Measurements from ENCODE around the gene TXLNA. TPM values are rescaled to one million over a fixed set of nuclear protein-coding genes. Genes with fewer than 3 reads are reported as not detected.

Gene TXLNA
- polyA plus RNA-seq, 1 donor: 50.7 TPM

DNA sequence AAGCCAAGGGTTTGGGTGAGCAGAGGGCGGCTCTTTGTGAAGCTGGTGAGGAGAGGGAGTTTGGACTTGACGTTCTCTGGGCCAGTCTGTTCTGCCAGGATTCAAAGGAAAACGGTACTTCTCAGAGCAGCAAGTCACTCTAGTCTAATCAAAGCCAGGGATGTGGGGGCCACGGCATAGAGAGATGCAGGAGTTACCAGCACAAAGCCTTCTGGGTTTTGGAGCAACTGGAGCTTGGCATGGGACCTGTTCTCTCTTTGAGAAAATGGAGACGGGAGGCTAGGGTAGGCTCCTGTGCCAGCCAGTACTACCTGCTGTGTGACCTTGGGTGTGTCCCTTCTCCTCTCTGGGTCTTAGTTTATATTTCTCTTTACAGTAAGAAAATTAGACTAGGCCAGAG is 2.1 kb downstream of the TXLNA start:
- DNase-seq: no peak

GRCh38 chr1:32182060-32182459 is 2.6 kb downstream of the TXLNA start:
- no peak for DNase-seq

- no peak for DNase-seq
Measured at GRCh38 chr1:32184650-32185049, 5.2 kb downstream of the TXLNA start.

GRCh38 chr1:32186077-32186476 is 6.6 kb downstream of the TXLNA start:
- no peak for DNase-seq

DNA sequence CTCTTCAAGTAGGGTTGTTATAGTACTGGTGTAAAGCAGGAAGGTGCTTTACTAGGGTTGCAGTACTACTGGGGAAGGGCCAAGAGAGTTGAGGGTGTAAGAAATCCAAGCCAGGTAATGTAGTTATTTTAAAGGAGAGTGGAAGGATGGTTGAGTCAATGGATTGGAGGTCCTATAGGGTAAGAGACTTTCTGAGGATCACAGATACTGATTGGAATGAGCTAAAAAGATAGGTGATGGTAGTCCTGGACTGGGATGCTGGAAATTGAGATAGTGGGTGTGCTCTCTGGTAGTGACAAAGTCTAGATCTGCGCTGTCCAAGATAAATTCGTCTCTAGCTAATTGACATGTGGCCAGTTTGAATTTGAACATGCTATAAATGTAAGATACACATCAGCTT is 7.0 kb downstream of the TXLNA start:
- no peak for DNase-seq

DNA sequence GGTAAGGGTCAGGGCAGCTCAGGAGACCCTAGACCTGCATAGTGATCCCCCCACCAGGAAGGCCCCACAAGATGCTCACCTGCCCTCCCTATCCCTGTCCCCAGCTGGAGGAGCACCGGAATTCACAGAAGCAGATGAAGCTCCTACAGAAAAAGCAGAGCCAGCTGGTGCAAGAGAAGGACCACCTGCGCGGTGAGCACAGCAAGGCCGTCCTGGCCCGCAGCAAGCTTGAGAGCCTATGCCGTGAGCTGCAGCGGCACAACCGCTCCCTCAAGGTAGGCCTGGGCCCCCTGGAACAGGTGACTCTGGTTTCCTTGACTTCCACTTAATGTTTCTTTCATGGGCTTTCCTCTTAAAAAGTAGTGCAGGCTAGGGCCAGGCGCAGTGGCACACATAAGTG is 8.4 kb downstream of the TXLNA start:
- no peak for DNase-seq

DNA sequence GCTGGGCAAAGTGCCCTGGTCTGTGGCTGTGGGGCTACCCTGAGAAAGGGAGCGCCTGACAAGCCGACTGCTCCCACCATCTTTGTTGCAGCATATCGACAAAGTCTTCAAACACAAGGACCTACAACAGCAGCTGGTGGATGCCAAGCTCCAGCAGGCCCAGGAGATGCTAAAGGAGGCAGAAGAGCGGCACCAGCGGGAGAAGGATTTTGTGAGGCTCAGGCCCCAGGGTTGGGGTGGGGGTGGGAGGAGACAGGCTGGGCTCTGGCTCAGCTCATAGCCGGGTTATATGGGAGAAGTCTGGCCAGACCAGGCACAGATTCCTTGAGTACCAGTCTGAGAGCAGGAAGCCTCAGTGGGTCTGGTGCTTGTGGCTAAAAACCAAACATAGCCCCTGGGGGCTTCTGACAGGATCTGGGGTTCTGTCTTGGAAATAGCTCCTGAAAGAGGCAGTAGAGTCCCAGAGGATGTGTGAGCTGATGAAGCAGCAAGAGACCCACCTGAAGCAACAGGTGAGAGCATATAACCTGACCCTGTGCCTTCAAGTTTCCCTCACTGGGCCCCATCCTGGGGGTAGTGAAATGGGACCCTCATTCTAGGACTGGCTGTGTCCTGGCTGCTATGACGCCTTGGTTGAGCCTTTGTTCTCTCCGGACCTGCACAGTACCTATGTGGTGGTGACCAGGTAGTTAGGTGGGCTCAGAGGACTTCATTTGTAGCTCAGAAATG is 12.9 kb downstream of the TXLNA start:
- no peak for DNase-seq

DNA sequence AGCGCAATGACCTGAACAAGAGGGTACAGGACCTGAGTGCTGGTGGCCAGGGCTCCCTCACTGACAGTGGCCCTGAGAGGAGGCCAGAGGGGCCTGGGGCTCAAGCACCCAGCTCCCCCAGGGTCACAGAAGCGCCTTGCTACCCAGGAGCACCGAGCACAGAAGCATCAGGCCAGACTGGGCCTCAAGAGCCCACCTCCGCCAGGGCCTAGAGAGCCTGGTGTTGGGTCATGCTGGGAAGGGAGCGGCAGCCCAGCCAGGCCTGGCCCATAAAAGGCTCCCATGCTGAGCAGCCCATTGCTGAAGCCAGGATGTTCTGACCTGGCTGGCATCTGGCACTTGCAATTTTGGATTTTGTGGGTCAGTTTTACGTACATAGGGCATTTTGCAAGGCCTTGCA is 15.5 kb downstream of the TXLNA start:
- DNase-seq: no peak

DNA sequence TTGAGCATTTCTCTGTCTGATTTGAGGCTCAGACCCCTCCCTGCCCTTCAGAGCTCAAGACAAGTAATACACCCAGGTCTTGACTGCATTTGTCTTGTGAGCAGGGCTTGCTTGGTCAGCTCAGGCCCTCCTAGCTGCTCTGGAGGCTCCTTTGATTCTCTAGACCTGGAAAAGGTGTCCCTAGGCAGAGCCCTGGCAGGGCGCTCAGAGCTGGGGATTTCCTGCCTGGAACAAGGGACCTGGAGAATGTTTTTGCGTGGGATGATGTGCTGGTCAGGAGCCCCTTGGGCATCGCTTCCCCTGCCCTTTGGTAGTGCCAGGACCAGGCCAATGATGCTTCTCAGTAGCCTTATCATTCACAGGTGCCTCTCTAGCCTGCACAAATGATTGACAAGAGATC is 16.1 kb downstream of the TXLNA start:
- DNase-seq: no peak

DNA sequence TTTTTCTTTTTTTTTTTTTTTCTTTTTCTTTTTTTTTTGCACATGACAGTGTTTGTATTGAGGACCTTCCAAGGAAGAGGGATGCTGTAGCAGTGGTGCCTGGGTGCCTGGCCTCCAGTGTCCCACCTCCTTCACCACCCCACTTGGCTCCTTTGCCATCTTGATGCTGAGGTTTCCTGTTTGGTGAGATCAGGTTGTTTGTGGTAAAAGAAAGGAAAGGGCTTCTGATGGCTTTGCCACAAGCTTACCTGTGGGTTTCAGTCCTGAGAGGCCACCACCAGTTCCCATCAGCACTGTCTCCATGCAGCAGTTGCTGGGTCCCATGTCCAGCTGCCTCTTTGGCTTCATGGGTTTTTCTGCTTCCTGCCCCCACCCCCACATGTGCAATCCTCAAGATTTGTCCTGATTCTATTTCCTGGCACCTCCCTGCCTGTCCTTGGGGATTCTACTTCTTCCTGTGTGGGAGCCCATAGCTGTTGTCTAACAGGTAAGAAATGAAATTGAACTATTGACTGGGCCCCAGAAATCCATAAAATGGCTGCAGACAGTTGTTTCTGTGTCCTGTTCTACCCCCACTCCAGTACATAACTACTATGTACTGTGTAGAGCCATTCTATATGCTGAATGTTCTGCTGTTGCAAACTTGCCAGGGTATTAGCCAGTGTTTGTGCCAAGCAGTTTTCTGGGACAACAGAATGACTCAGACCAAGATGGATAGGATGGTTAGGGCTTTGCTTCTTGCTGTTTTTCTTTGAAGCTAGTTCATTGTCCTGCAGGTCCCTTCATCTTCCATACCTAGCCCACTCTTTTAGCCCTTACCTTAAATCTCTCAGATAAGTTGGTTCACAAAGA is 16.7 kb downstream of the TXLNA start:
- DNase-seq: no peak

DNA sequence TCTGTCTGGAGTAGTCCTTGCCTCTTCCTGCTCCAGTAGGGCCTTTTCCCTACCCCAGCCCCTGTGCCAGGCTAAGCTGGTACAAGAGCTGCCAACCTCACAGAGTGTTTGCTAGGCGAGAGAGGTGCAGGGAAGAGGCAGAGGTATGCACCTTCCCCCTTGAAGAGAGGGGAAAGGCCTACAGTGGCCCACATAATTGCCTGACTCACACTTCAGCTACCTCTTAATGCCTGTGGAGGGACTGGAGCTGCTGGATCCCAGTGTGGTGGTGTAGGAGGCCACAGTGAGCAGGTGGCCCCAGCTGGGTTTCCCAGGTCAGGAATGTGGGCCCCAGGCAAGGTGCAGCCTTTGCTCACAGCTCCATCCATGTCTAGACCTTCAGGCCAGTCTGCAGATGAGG is 17.6 kb downstream of the TXLNA start:
- DNase-seq: no peak

DNA sequence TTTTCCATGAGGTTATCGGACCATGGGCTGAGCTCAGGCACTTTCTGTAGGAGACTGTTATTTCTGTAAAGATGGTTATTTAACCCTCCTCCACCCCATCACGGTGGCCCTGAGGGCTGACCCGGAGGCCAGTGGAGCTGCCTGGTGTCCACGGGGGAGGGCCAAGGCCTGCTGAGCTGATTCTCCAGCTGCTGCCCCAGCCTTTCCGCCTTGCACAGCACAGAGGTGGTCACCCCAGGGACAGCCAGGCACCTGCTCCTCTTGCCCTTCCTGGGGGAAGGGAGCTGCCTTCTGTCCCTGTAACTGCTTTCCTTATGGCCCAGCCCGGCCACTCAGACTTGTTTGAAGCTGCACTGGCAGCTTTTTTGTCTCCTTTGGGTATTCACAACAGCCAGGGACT is 18.4 kb downstream of the TXLNA start:
- no peak for DNase-seq

DNA sequence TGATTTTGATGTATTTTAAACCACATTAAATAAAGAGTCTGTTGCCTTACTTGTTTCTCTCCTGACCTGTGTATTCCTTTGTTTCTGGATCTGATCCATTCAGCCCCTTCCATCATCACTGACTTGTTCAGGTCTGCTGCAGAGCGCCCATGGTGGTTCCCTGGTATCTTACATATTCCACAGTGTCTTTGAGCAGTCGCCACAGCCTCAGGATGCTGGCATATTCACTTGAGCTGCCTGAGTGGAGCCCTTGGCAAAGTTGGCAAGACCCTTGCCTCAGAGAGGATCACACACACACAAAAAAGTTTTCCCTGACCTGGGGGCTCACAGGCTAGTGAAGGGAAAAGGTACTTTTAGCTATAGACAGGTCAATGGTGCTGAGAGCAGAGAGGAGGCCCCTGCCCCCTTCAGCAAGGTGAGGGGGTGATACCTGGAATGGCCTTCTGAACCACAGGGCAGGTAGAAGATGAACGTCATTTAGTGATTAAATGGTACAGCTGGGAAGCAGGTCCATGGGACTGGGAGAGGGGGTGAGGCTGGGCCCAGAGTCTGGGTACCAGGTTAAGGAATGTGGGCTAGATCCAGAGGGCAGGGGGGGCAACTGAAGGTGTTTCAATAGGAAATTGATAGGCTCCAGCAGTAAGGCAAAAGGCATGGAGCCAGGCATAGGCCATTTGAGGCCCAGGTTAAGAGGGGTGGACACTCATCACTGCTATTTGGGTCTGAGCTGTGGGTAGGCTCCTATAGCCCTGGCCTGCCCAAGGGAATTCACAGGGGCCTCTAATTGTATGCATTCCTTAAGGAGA is 19.0 kb downstream of the TXLNA start:
- no peak for DNase-seq

DNA sequence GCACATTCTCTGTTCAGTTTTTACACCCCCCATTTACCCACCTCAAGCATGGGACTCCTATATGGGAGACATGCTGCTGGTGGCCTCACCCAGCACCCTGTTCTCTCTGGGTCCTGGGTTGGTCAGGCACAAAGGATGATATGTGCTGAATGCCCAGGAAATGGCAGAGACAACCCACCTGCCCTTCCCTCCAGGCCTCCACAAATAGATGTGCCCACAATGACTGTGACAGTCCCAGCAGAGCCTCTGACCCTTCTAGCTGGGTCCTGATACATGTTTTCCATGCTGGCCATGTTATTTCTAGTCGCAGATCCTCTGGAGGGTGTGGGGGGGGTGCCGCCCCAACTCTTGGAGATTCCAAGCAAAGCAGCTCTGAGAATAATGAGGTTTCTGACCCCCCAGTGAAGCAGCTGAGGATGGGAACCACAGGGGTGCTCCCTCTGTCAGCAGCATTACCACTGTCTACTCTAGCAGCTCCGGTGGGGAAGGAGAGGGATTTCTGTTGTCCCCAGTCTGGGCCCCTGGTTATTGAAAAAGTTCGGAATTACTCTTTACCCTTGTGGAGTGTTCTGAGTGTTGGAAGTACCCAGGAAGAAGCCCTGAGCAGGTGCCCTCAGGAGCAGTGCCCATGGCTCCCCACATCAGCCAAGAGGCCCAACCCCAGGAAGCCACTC is 19.7 kb downstream of the TXLNA start:
- no peak for DNase-seq

- no peak for DNase-seq
Measured at GRCh38 chr1:32199717-32200072, 20.2 kb downstream of the TXLNA start.

DNA sequence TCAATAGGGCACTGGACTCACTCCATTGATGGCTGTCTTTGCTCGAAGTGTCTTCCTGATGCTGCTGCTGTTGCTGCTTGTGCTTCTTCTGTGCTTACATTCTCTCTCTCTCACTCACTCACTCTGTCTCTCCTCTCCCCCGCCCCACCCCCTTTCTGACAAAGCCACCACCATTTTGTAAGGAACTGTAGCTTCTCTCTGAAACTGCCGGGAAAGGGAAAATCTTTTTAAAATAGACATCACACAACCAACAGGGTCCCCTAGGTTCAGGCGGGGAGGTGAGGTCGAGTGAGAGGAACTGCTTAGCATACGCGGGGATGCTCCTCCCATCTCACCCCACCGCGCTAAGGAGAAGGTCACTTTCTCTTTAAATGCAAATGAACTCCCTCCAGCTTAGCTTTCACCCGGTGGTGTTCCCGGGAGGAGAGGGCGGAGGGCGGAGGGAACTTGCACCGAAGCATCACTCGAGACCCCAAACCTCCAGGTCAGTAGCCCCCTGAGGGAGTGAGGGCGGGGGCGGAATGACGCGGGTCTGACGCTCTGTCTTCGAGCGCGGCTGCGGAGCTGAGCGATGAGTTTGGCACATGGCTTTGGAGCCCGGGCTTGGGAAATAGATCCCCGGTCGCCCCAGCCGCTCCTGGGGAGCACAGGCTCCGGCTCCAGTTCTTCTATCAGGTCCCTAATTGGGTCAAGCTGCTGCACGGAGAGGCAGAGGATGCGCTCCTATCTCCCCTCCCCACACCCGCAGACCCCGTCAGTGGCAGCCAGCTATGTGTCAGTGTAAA is 20.9 kb downstream of the TXLNA start, which contains the start of gene CCDC28B:
CCDC28B (plus strand) TSS at position 370 of the 785 bp plus-strand sequence. CDS start 1,341 bp downstream, outside the sequence.
- DNase-seq: peak; percentile 70

- peak; percentile 59 for DNase-seq
Measured at GRCh38 chr1:32201011-32201855, 21.8 kb downstream of the TXLNA start.

DNA sequence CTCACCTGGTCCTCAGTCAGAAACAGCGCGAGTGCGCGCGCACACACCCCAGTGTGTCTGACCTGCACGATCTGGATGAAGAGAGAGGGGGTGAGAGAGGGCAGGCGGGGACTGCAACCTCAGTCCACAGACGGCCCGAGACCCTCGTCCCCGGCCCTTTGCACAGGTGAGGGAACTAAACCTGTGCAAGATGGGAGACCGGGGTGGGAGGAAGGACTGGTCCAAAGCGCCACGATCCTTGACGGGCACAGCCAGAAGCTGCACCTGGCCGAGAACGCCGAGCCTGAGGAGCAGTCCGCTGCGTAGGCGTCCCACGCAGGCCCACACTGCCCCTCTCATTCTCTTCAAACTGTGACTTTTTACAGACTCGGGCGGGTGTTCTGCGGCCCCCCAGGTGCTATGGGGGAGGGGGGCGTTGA is 25.5 kb downstream of the TXLNA start:
- no peak for DNase-seq

GRCh38 chr1:32205401-32206370 is 26.2 kb downstream of the TXLNA start, which contains the start of gene IQCC:
IQCC (plus strand) TSS chr1:32205671; CDS start chr1:32205682, 11 bp downstream.
- peak; percentile 88 for DNase-seq

Measured in left kidney (tissue), 2 donors.